Keratinocyte (primary cell): ENCODE data around the gene SKIDA1. TPM values are rescaled to one million over a fixed set of nuclear protein-coding genes. Genes with fewer than 3 reads are reported as not detected.

Experiments
- DNase-seq: peaks from one replicate; pipeline ENCODE4 v3.0.0-alpha.2; 2011; ENCODE audit warnings: low read depth, missing footprints, low spot score
- FAIRE-seq: peaks from 2 replicates; lab custom pipeline; 2011; peaks lifted over from hg19 to GRCh38; lab: Jason Lieb, UNC
- H2AFZ ChIP-seq: 2 replicates; pipeline ENCODE4 v1.6.0; 2012; ENCODE audit warnings: low read length, control low read depth, inconsistent platforms; ENCODE audit not compliant: control insufficient read depth
- H3K27ac ChIP-seq: 2 replicates; pipeline ENCODE4 v1.5.1; 2011; ENCODE audit warnings: low read length; ENCODE audit not compliant: control insufficient read depth, insufficient read depth
- H3K27me3 ChIP-seq: 3 replicates; pipeline ENCODE4 v1.6.0; 2011; ENCODE audit warnings: low read length; ENCODE audit not compliant: control insufficient read depth, insufficient read depth; ENCODE audit errors: extremely low read depth
- H3K36me3 ChIP-seq, 2 experiments: 2 replicates in 1 of 2; 3 replicates in 1 of 2; pipeline ENCODE4 v1.5.1; 2011; ENCODE audit warnings: low read length in 2 of 2, mild to moderate bottlenecking in 1 of 2; ENCODE audit not compliant: control insufficient read depth in 2 of 2, insufficient read depth in 2 of 2; ENCODE audit errors: extremely low read depth in 1 of 2
- H3K4me1 ChIP-seq: 3 replicates; pipeline ENCODE4 v1.5.1; 2011; ENCODE audit warnings: low read length; ENCODE audit not compliant: control insufficient read depth, insufficient read depth; ENCODE audit errors: extremely low read depth
- H3K4me2 ChIP-seq: 3 replicates; pipeline ENCODE4 v1.6.0; 2011; ENCODE audit warnings: low read depth, low read length; ENCODE audit not compliant: control insufficient read depth, insufficient read depth; ENCODE audit errors: extremely low read depth
- H3K4me3 ChIP-seq, 3 experiments: fragments of 200-600 bp in 1 of 3; sonication (generic) in 1 of 3; 2 replicates in 2 of 3; 3 replicates in 1 of 3; pipeline ENCODE4 v1.5.1; 2011 to 2016; ENCODE audit warnings: low read length in 3 of 3, mild to moderate bottlenecking in 3 of 3, control low read depth in 2 of 3, inconsistent platforms in 1 of 3, low read depth in 1 of 3, mixed read lengths in 1 of 3, mixed run types in 1 of 3, moderate library complexity in 1 of 3; ENCODE audit not compliant: control insufficient read depth in 2 of 3, insufficient read depth in 2 of 3; ENCODE audit errors: extremely low read depth in 1 of 3
- H3K79me2 ChIP-seq: 2 replicates; pipeline ENCODE4 v1.6.0; 2012; ENCODE audit warnings: low read length; ENCODE audit not compliant: control insufficient read depth, insufficient read depth
- H3K9ac ChIP-seq: 3 replicates; pipeline ENCODE4 v1.6.0; 2011; ENCODE audit warnings: low read length; ENCODE audit not compliant: control insufficient read depth, insufficient read depth; ENCODE audit errors: extremely low read depth
- H3K9me1 ChIP-seq: 3 replicates; pipeline ENCODE4 v1.6.0; 2011; ENCODE audit warnings: low read length; ENCODE audit not compliant: control insufficient read depth, insufficient read depth; ENCODE audit errors: extremely low read depth
- H3K9me3 ChIP-seq: 2 replicates; pipeline ENCODE4 v1.5.1; 2012; ENCODE audit warnings: low read depth, low read length; ENCODE audit not compliant: control insufficient read depth
- H4K20me1 ChIP-seq: 3 replicates; pipeline ENCODE4 v1.6.0; 2011; ENCODE audit warnings: low read length; ENCODE audit not compliant: control insufficient read depth, insufficient read depth; ENCODE audit errors: extremely low read depth
- CTCF ChIP-seq, 3 experiments: IDR thresholded peaks in 1 of 3; conservative IDR thresholded peaks in 1 of 3; optimal IDR thresholded peaks in 1 of 3; 2 replicates in 2 of 3; 3 replicates in 1 of 3; pipeline versions ENCODE3 to v1.5.1; 2011; ENCODE audit warnings: low read length in 3 of 3, mild to moderate bottlenecking in 3 of 3, moderate library complexity in 2 of 3, control low read depth in 1 of 3, inconsistent platforms in 1 of 3; ENCODE audit not compliant: insufficient read depth in 2 of 3; ENCODE audit errors: extremely low read depth in 1 of 3
- EZH2 ChIP-seq: IDR thresholded peaks from one replicate; pipeline ENCODE4 v1.6.1; 2012; ENCODE audit warnings: inconsistent platforms, mild to moderate bottlenecking, low read length, moderate library complexity
- dilution Hi-C: fragments of 300-500 bp; cut with MboI; formaldehyde crosslinking; loops from one replicate; pipeline ENCODE4 v1.7.0; 2020; ENCODE audit warnings: low sequenced_read_pairs; ENCODE audit not compliant: extremely low pct_ligation_motif_present
- polyA plus RNA-seq, 5 experiments: library from polyadenylated mRNA; depleted of rRNA in 3 of 5; stranded (reverse) in 3 of 5; stranded (forward) in 1 of 5; unstranded in 1 of 5; fragments of >200 nt; gene quantifications; 1 replicate in 1 of 5; 2 replicates in 3 of 5; 3 replicates in 1 of 5; pipeline versions ENCODE4 v1.2.1 to v1.2.3, GENCODE V29; 2011 to 2012; ENCODE audit warnings: missing spikeins in 2 of 5, low read depth in 1 of 5, low replicate concordance in 1 of 5

SKIDA1 gene
- polyA plus RNA-seq, 1 donor (not counting 4 experiments of a cell fraction or from before 2014, with no cell fraction given) = 0.13 TPM

DNA sequence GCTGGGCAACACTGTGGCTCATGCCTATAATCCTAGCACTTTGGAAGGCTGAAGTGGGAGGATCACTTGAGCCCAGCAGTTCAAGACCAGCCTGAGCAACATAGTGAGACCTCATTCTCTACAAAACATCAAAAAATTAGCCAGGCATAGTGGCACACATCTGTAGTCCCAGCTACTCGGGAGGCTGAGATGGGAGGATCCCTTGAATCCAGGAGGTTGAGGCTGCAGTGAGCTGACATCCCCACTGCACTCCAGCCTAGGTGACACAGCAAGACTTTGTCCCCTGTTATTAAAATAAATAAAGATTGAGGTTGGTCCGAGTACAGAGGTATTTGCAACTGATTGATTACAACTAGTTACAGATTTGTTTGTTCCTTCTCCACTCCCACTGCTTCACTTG is 44.1 kb downstream of the SKIDA1 start:
- H3K4me2 ChIP-seq = no peak overlapping the region
- FAIRE-seq = no peak
- dilution Hi-C loops = no loop called here

GRCh38 chr10:21479570-21480315 is 45.7 kb downstream of the SKIDA1 start:
- Histone ChIP-seq H2AFZ (no peak overlapping the region), H3K9me1 (no peaks in the 10 kb centered on the region), H4K20me1 (no peaks in the 10 kb centered on the region), H3K27ac (no peak overlapping the region), H3K79me2 (no peaks in the 10 kb centered on the region), H3K4me2 (no peak overlapping the region), H3K9me3 (no peaks in the 10 kb centered on the region), H3K36me3 (no peaks in the 10 kb centered on the region), H3K27me3 (no peaks in the 10 kb centered on the region), H3K4me3 (no peak overlapping the region), H3K4me1 (no peaks in the 10 kb centered on the region), H3K9ac (no peak overlapping the region)
- no peak for DNase-seq
- TF ChIP-seq EZH2 (no peak), CTCF (optimal IDR thresholded peaks at IDR 0.05 in 1 of 3, IDR thresholded peaks at IDR 0.05 in 1 of 3, conservative IDR thresholded peaks at IDR 0.05 in 1 of 3; ENCODE audit: extremely low read depth in 1 of 3, insufficient read depth in 2 of 3, low read length in 3 of 3) (no peak)
- dilution Hi-C loops = no loop called here
- no peak for FAIRE-seq

More for the DNA sequence above, 44.1 kb downstream of the SKIDA1 start:
- H3K36me3 ChIP-seq = no peaks in the 10 kb centered on the region
- H3K9me3 ChIP-seq = no peaks in the 10 kb centered on the region
- no peaks in the 10 kb centered on the region for H3K9me1 ChIP-seq
- no peak for DNase-seq
- H3K27me3 ChIP-seq = no peaks in the 10 kb centered on the region
- no peaks in the 10 kb centered on the region for H3K79me2 ChIP-seq
- H3K27ac ChIP-seq = no peak overlapping the region
- no peaks in the 10 kb centered on the region for H4K20me1 ChIP-seq
- TF ChIP-seq EZH2 (no peak), CTCF (optimal IDR thresholded peaks at IDR 0.05 in 1 of 3, IDR thresholded peaks at IDR 0.05 in 1 of 3, conservative IDR thresholded peaks at IDR 0.05 in 1 of 3; ENCODE audit: extremely low read depth in 1 of 3, insufficient read depth in 2 of 3, low read length in 3 of 3) (no peak)
- H3K9ac ChIP-seq = no peak overlapping the region
- no peak overlapping the region for H2AFZ ChIP-seq
- no peak overlapping the region for H3K4me3 ChIP-seq
- no peaks in the 10 kb centered on the region for H3K4me1 ChIP-seq
